ENCODE data around the gene SEC61G. TPM values are rescaled to one million over a fixed set of nuclear protein-coding genes. Genes with fewer than 3 reads are reported as not detected.

SEC61G gene
- total RNA-seq, 1 donor from 2014 or later = 341 TPM

DNA sequence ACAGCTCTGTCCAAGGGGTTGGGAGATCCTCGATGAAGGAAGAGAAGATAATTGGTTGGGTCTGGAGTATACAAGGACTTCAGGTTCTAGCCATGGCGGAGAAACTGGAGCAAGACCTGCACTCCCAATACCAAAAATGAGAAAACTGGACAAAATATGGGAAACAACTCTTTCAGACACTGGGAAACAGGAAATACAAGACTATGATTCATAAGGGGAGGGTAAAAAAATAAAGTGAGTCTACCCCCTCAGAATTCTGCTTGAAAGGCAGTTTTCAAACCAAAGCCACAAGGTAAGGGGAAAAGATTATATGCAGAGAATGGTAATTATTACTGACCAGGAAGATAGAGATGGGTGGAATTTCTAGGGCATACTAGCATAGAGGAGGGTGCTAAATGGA, 10.2 kb upstream of the SEC61G start:
- no peak for DNase-seq (ENCODE audit: low spot score)

DNA sequence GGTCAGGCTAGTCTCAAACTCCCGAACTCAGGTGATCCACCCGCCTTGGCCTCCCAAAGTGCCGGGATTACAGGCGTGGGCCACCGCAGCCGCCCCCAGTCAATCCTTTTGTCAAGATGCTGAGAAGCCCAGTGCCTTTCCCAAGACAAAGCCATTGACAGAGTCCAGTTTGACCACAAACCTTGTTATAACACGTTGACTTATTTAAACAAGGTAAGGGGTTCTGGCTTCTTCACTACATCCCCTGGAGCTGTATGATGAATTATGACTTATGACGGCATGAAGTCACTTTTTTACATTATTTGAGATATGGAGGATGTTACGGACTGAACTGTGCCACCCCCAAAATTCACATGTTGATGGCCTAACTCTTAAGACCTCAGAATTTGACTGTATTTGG, 5.8 kb upstream of the SEC61G start:
- DNase-seq (ENCODE audit: low spot score) = no peak

DNA sequence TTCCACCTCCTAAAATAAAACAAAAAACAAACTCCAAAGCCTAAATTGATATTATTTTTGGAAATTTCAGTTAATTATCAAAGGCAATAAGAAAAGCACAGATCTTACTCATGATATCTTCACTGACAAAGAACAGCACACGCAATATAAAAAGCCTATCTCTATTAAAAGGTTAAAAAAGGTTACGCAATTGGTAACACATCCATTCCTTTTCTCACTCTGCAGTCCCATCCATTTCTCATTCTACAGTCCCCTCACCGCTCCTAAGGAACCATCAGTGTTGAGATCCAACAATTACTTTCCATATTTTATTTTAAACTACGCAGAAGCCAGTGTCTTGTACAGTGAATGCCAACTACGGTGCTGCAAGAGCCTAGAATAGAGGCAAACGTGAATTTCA, 1.3 kb downstream of the SEC61G start:
- no peak for DNase-seq (ENCODE audit: low spot score)

DNA sequence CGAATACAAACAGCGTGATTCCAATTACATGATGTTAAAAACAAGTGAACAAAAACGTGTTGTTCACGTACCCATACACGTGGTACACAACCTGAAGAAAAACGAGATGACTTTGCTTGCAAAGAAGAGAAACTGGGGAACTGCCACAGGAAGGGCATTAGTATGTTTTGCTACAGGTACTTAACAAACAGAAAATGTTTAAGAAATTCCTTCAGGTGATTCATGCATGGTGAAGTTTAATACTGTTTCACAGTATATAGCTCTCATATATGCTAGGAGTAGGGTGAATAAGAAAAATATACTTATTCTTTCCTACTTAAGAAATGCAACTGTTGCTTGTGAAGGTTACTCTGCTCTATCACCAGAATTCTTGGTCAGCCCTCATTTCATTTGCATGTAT, 9.8 kb downstream of the SEC61G start:
- no peak for DNase-seq (ENCODE audit: low spot score)

DNA sequence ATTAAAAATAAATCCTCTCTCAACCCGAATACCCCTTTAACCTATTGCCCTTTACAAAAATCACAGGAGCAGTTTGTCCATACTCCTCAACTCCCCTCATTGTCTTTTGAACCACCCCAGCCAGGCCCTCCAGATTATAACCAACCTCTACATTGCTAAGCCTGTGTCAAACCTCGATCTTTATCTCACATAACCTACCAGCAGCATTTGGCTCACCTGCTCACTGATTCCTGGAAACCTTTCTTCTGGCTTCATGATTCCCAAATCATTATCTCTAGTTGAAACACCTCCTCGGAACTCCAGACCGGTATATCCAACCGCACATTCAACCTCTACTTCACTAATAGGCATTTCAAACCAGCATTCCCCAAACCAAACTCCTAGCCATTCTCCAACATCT, 11.8 kb downstream of the SEC61G start:
- no peak for DNase-seq (ENCODE audit: low spot score)

DNA sequence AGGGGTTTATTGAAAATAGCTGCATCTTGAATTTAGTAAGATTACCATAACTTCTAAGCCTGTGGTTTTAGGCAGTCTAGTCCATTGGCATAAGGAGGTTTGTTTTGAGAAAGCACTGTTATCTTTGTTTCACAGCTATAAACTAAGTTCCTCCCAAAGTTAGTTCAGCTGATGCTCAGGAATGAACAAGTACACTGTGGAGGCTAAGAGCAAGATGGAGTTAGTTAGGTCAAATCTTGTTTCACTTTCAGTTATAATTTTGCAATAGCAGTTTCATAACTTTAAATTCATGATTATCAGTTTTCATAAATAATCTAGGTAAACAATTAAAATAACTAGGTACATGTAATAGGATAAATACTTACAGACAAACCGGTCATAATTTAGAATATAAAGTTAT, 15.4 kb downstream of the SEC61G start:
- DNase-seq (ENCODE audit: low spot score) = no peak

DNA sequence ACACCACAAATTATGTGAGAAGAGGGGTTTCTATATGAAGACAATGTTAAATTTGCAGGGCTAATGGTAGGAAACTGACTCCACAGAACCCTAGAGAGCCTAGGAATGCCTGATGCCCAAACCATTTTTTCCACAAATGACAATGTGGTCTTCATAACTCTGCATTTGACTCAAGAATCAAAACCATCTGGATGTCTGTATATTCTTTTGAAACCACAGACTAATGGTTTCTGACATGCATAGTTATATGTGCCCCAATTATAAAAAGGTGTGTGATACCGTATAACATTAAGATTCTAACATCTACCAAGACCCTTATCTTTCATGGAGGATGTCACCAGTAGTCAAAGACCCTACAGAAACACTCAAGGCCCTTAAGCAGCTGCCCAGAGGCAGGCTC, 20.3 kb downstream of the SEC61G start:
- no peak for DNase-seq (ENCODE audit: low spot score)

DNA sequence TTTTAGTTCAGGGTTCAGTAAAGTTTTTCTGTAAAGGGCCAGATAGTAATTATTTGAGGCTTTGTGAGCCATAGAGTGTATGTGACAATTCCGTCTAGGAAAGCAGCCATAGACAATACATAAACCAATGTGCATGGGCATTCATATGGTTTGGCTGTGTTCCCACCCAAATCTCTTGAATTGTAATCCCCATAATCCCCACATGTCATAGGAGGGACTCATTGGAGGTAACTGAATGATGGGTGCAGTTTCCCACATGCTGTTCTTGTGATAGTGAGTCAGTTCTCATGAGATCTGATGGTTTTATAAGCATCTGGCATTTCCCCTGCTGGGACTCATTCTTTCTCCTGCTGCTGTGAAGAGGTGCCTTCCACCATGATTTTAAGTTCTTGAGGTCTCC, 29.9 kb downstream of the SEC61G start:
- no peak for DNase-seq (ENCODE audit: low spot score)

DNA sequence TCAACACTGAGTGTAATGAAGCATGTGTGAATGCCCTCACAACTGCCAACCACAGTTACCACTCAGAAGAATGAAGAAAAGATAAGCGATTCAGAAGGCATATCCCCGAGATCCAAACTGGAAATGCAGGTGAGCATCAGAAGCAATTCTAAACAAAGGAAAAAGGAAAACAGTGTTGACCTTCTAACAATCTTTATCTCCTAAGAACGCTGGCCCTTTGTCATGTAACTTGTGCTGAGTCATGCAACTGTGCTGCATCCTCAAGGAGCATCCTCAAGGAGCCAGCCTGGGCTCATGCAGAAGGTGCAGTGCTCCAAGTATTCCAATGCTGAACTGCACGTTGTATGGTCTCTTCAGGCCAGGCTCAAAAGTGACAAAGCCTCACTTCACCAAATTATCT, 30.6 kb downstream of the SEC61G start:
- no peak for DNase-seq (ENCODE audit: low spot score)

DNA sequence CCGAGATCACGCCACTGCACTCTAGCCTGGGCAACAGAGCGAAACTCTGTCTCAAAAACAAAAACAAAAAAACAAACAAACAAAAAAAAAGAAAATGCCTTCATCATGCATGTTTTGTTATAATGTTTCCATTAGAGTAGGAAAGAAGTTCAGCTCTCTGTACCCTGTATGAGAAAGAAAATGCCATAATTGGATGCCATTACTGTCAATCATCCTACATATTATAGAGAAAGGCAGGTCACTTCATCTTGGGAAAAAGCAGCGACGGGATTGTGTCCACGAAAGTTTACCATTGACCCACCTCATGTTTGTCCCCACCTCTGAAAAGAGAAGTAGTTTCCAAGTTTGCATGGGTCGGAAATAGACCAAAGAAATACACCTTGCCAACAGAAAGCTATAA, 33.8 kb downstream of the SEC61G start:
- DNase-seq (ENCODE audit: low spot score) = no peak

DNA sequence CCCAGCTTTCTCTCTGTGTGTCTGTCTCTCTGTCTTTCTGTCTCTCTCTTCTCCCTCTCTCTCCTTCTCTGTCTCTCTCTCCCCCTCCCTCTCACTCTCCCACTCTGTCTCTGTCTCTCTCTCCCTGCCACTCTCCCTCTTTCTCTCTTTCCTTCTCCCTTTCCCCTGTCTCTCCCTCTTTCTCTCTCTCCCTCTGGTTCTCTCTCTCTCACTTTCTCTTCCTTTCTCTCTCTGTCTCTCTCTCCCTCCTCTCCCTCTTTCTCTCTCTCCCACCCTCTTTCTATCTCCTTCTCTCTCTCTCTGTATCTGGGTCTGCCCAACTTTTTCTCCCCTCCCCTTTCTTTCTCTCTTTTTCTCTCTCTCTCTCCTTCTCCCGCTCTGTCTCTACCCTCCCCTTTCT, 36.5 kb downstream of the SEC61G start:
- DNase-seq (ENCODE audit: low spot score) = no peak

DNA sequence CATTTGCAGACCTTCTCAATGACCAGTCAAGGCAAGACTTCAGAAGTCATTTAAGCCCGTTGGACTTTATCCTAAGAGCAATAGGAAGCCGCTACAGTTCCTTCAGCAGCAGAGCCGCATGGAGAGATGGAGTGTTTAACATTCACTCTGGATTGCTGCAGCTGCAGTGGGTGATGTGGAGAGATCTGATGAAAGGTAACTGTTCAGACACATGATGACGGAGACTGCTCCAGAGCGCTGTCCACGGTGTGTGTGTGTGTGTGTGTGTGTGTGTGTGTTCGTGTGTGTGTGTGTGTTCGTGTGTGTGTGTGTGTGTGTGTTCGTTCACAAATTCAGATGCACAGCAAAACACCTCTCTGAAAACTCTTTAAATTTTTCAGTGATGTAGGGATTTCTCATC, 37.0 kb downstream of the SEC61G start:
- no peak for DNase-seq (ENCODE audit: low spot score)

DNA sequence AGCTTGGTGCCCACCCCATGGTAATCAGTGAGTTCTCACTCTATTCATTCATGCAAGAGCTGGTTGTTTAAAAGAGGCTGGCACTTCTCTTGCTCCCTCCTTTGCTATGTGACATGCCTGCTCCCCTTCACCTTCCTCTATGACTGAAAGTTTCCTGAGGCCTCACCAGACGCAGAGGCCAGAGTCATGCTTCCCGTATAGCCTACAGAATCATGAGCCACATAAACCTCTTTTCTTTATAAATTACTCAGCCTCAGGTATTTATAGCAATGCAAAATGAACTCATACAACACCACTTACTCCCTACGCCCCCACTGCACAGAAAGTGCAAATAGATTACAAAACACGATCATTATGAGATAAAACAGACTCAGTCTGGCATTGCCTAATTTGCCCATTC, 39.0 kb downstream of the SEC61G start:
- DNase-seq (ENCODE audit: low spot score) = no peak

DNA sequence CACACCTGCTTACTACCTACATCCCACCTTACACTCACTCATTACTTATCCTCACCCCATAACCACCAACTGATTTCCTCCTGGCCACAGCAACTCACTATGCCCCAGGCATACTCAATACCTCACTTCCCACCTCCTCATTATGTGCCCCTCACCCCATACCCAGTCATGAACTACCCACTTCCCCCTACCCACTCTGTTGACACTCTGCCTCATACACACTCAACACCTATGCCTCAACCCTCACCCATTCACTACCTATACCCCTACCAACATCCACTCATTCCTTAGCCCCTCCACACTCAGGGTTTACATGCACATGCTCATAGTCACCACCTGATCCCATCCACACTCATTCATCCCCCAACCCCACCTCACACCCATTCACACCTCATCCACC, 39.6 kb downstream of the SEC61G start:
- no peak for DNase-seq (ENCODE audit: low spot score)

DNA sequence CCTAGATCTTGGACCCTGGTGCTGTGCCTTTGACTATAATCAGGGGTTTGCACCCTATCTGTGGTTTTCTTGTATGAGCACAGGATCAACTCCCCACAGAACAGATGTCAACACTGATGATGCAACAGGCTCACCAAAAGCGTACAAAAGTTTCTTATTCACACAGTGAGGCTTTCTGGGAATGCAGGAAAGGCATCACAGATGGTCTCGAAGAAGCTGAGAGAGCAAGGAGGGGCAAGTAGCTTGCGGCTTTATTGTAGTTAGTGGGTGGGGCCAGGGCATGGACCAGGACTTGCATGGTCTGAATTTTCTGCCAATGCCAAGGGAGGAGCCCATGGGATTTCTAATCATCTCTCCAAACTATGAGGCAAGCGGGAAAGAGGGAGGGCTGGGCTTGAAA, 46.2 kb downstream of the SEC61G start:
- no peak for DNase-seq (ENCODE audit: low spot score)

DNA sequence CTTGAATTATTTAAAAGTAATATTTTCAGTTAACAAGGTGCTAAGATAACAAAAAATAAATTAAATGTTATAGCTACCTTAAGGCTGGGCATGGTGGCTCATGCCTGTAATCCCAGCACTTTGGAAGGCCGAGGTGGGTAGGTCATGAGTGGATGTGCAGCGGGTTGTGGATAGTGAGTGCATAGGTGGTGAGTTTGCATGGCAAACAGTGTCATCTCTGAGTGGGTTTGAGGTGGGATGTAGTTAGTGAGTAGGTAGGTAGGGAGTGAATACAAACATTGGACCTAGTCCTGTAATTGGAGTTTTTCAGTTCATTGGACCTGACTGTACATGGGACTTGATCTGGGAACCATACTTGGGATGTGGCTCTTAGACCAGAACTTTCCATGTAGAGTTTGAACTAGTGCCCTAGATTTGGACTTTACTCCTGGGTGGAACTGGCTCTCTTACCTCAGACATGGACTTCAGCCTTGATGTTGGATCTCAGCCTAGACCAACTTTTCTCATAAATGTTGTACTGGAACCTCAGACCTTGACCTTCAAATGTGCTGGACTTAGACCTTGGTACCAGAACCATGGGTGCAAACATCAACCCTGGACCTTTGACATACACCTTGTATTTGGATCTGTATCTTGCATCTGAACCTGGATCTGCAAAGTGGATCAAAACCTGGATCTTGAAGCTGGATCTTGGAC, 47.0 kb downstream of the SEC61G start:
- DNase-seq (ENCODE audit: low spot score) = no peak

DNA sequence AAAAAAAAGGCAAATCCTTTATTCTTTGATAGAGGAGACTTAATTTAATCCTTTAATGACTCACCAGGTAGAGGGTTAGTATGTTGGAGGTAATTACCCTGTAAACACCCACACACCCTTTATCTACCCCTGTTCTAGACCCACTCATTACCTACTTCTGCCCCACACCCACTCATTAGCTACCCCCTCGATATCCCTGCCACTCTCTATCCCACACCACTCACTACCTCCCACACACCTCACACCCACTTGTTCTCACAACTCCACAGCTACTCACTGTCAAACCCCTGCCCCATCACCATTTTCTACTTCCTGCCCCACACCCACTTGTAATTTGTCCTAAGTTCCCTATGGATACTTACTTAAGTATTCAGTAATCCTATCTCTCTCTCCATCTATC, 49.7 kb downstream of the SEC61G start:
- DNase-seq (ENCODE audit: low spot score) = no peak

DNA sequence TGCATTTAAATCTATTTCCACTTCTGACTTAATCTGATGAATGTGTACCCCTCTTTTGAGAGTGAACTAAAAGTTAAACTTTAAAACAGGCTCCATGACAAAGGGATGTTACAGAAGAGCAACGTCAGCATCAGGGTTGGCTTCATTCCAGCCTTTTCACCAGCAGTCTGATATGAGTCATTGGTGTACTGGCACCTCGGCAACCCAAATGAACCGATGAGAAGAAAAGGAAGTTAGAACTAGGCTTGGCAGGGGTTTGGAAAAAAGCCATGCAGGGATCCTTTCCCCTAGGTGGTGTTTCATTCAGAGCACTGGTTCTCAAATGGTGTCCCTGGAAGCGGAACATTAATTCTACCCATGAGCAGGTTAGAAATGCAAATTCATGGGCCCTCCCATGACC, 53.6 kb downstream of the SEC61G start:
- DNase-seq (ENCODE audit: low spot score) = peak; percentile 2

DNA sequence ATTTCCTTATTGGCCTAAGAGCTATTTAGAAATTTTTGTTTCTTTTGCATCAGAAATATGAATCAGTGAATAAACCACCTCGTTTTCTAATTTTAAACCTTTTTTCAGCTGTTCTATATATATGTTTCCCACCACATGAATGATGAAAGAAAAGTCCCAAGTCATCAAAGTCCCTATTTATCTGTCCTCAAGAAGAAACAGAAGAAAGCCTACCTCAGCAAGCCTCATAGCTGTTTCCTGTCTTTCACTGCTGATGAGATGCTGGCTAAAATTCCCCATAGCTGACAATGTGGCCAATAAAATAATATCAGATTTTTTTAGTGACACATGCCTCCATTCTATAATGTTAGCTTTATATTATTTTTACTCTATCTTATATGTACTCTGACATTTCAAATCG, 54.2 kb downstream of the SEC61G start:
- DNase-seq (ENCODE audit: low spot score) = no peak

Other genes starting within 250 kb of the SEC61G start
- 10.8 TPM for gene VSTM2A, start 216.8 kb downstream of the SEC61G start, total RNA-seq (ENCODE audit: insufficient read depth, low replicate concordance)

All from umbilical cord (tissue), 2 donors.